ENCODE measurements around the gene ADARB2. TPM values are rescaled to one million over a fixed set of nuclear protein-coding genes. Genes with fewer than 3 reads are reported as not detected.

ADARB2 gene
- total RNA-seq, 4 donors from 2014 or later, result 8.4 to 23.2 (median 19.6) TPM

DNA sequence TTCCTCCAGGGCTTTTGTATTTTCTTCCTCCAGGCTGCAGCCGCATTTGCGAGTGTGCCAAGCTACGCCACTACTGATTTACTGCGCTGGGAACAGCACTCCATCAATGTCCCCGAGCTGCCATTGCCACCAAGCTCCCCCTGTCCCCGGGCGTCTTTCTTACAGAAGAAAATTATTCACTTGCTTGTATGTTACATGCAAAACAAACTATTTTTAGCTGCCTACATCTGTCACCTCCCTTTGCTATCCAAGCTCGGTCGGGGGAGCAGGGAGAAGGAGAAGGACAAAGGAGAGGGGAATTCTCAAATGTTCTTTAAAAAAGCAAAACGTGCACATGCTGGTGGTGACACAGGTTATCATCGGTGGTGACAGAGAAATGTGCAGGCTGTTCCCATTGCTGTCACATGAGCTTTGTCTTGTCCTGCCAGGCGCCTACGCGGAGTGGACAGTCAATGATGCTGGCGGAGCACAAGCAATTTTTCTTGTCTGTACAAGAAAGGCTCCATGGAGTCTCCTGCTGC, 93.1 kb downstream of the ADARB2 start:
- Histone ChIP-seq H3K27ac (no peak overlapping the region), H3K9me3 (peaks cover 0 to 4% (median 0%) of the 10 kb centered on the region in 4 donors), H3K4me3 (no peak overlapping the region), H3K36me3 (no peaks in the 10 kb centered on the region), H3K27me3 (no peaks in the 10 kb centered on the region), H3K4me1 (no peaks in the 10 kb centered on the region)
- no peak for DNase-seq (ENCODE audit: low spot score in 2 of 2)
- WGBS, 2 donors, result 81 to 83% methylated on average over 15 of the region's 15 CpGs
- TF ChIP-seq CTCF (IDR thresholded peaks at IDR 0.05) (no peak), EP300 (IDR thresholded peaks at IDR 0.05) (no peak), POLR2A (IDR thresholded peaks at IDR 0.05) (no peak)

- Histone ChIP-seq H3K4me3 (no peak overlapping the region), H3K27ac (no peak overlapping the region), H3K36me3 (no peaks in the 10 kb centered on the region), H3K4me1 (no peaks in the 10 kb centered on the region), H3K9me3 (peaks cover 0 to 4% (median 0%) of the 10 kb centered on the region in 4 donors), H3K27me3 (no peaks in the 10 kb centered on the region)
- no peak for TF ChIP-seq POLR2A (IDR thresholded peaks at IDR 0.05)
- no peak for TF ChIP-seq EP300 (IDR thresholded peaks at IDR 0.05)
- TF ChIP-seq CTCF (IDR thresholded peaks at IDR 0.05), result no peak
- DNase-seq (ENCODE audit: low spot score in 2 of 2), result no peak
- 78% methylated on average over 9 of the region's 9 CpGs for WGBS, 2 donors
Observed at GRCh38 chr10:1643908-1644179, 93.5 kb downstream of the ADARB2 start.

DNA sequence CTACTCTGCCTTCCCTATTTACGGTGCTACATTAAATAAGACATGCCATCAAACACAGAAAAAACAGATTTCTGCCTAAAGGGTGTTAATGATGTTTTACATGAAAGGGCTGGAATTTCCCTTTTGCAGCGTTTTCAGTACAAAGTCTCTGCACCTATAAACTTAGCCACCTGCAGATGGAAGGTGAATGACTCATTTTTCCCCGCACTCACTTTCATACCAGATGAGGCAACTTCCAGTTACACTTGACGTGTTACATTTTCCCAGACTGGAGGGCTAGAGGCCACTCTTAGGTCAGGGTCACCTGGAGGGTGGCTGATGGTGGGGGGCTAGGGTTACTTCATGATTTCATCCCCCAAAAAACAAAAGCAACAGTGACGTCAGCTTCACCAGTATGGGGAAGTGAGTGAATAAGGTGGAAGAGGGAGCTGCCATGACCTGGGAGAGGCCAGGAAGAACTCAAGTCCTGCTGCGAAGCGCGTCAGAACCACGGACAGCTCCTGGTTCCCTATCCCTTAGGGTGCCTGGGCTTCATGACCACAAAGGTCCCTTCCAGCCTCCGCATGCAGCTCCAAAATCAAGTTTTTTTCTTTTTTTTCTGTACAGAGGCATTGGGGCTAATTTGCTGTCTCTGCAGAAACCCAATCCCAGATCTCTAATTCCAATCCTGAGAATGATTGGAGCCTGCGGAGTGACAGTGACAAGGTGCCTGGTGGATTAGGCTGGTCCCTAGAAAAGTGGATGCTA, 94.0 kb downstream of the ADARB2 start:
- Histone ChIP-seq H3K27ac (no peak overlapping the region), H3K4me1 (no peaks in the 10 kb centered on the region), H3K36me3 (no peaks in the 10 kb centered on the region), H3K9me3 (peaks cover 0 to 4% (median 0%) of the 10 kb centered on the region in 4 donors), H3K4me3 (no peak overlapping the region), H3K27me3 (no peaks in the 10 kb centered on the region)
- TF ChIP-seq POLR2A (IDR thresholded peaks at IDR 0.05) (no peak), CTCF (IDR thresholded peaks at IDR 0.05) (no peak), EP300 (IDR thresholded peaks at IDR 0.05) (no peak)
- 39 to 57% methylated on average over 11 of the region's 11 CpGs for WGBS, 2 donors
- no peak for DNase-seq (ENCODE audit: low spot score in 2 of 2)

DNA sequence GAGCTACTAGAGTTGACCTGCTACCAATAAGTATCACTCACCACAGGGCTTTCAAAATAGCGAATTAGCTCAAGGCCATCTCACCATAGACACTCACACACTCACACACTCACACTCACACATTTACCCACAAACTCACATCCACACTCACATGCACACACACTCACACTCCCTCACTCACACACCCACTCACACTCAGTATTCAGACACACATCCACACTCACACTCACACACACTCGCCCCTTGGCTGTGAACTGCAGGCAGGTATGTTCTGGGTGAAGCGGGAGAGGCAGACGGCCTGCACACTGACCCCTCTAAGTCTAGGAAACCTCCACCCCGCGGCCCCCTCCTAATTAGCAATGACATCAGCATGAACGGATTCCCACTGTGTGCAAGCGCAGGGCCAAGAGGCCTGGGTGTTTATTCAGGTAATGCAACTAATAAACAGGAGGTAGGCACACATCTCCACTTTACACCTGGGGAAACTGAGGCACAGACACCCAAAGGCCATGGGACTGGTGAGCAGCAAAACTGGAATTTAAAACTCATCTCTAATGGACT, 94.6 kb downstream of the ADARB2 start:
- WGBS, 2 donors, result 79 to 91% methylated on average over 8 of the region's 8 CpGs
- TF ChIP-seq POLR2A (IDR thresholded peaks at IDR 0.05) (no peak), CTCF (IDR thresholded peaks at IDR 0.05) (no peak), EP300 (IDR thresholded peaks at IDR 0.05) (no peak)

GRCh38 chr10:1641402-1641801, 95.9 kb downstream of the ADARB2 start:
- Histone ChIP-seq H3K4me1 (no peaks in the 10 kb centered on the region), H3K36me3 (no peaks in the 10 kb centered on the region), H3K27me3 (no peaks in the 10 kb centered on the region), H3K4me3 (no peak overlapping the region), H3K27ac (no peak overlapping the region), H3K9me3 (peaks cover 0 to 4% (median 0%) of the 10 kb centered on the region in 4 donors)
- no peak for DNase-seq (ENCODE audit: low spot score in 2 of 2)
- WGBS, 2 donors, result 64 to 77% methylated on average over 7 of the region's 7 CpGs
- TF ChIP-seq POLR2A (IDR thresholded peaks at IDR 0.05), result no peak
- TF ChIP-seq CTCF (IDR thresholded peaks at IDR 0.05), result no peak
- no peak for TF ChIP-seq EP300 (IDR thresholded peaks at IDR 0.05)

More for the DNA sequence above, 94.6 kb downstream of the ADARB2 start:
- no peak overlapping the region for H3K4me3 ChIP-seq
- no peak overlapping the region for H3K27ac ChIP-seq
- H3K27me3 ChIP-seq, result no peaks in the 10 kb centered on the region
- no peak for DNase-seq (ENCODE audit: low spot score in 2 of 2)
- no peaks in the 10 kb centered on the region for H3K36me3 ChIP-seq
- H3K4me1 ChIP-seq, result no peaks in the 10 kb centered on the region
- peaks cover 0 to 4% (median 0%) of the 10 kb centered on the region in 4 donors for H3K9me3 ChIP-seq
